Gastrocnemius medialis (tissue), 4 donors: ENCODE results near the gene MRPS30. TPM values are rescaled to one million over a fixed set of nuclear protein-coding genes. Genes with fewer than 3 reads are reported as not detected.

Source experiments
- ATAC-seq, 2 donors: fragments of 150-250 bp; one replicate each; pipeline ENCODE4 v1.9.1; 2016
- DNase-seq, 2 donors: peaks; one replicate each; pipeline ENCODE4 v3.0.0-alpha.2; 2019
- H3K27ac ChIP-seq, 4 donors: fragments of 200-600 bp; sonication (generic); 1 replicate in 1 of 4; 2 replicates in 3 of 4; pipeline ENCODE4 v1.5.1; 2016 to 2018; ENCODE audit warnings: mild to moderate bottlenecking in 2 of 4, moderate library complexity in 1 of 4
- H3K27me3 ChIP-seq, 3 donors: fragments of 200-600 bp; sonication (generic) in 2 of 3; 1 replicate in 1 of 3; 2 replicates in 2 of 3; pipeline versions ENCODE4 v1.5.1 to v1.6.0; 2016 to 2019; ENCODE audit warnings: mild to moderate bottlenecking in 1 of 3, moderate library complexity in 1 of 3
- H3K36me3 ChIP-seq, 2 donors: fragments of 200-600 bp; sonication (generic) in 1 of 2; one replicate each; pipeline ENCODE4 v1.5.1; 2017 to 2018
- H3K4me1 ChIP-seq, 2 donors: fragments of 200-600 bp; sonication (generic) in 1 of 2; one replicate each; pipeline ENCODE4 v1.5.1; 2016 to 2017; ENCODE audit warnings: mild to moderate bottlenecking in 2 of 2
- H3K4me3 ChIP-seq, 4 donors: fragments of 200-600 bp; sonication (generic) in 3 of 4; 1 replicate in 1 of 4; 2 replicates in 3 of 4; pipeline ENCODE4 v1.5.1; 2016 to 2019; ENCODE audit warnings: mild to moderate bottlenecking in 2 of 4
- H3K9me3 ChIP-seq, 3 donors: fragments of 200-600 bp; sonication (generic) in 2 of 3; 1 replicate in 1 of 3; 2 replicates in 2 of 3; pipeline ENCODE4 v1.5.1; 2016 to 2019
- POLR2A ChIP-seq, 2 donors: fragments of 450-650 bp; IDR thresholded peaks; one replicate each; pipeline ENCODE4 v1.6.1; 2017; ENCODE audit warnings: antibody characterized with exemption in 2 of 2, mild to moderate bottlenecking in 2 of 2, moderate library complexity in 2 of 2
- in situ Hi-C, 4 donors: fragments of 200-750 bp; cut with MboI; loops; one replicate each; pipeline versions ENCODE4 v1.15.0 to v1.8.0; 2017; ENCODE audit warnings: low sequenced_read_pairs in 4 of 4
- intact Hi-C: fragments of 100-400 bp; cut with DNase I; formaldehyde crosslinking; loops from one replicate; pipeline ENCODE4 v1.15.1; 2023; ENCODE audit warnings: low total_unique reads
- total RNA-seq, 4 donors: library from RNA; depleted of rRNA; stranded (reverse); fragments of >200 nt; gene quantifications; one replicate each; pipeline versions ENCODE4 v1.1.0 to v1.2.3, GENCODE V29; 2016
- TF ChIP-seq, protein P1 (sequence below), 5 experiments: fragments of 450-650 bp in 3 of 5; fragments of 200-600 bp in 2 of 5; sonication (generic) in 2 of 5; IDR thresholded peaks in 4 of 5; conservative IDR thresholded peaks in 1 of 5; 1 replicate in 4 of 5; 2 replicates in 1 of 5; pipeline ENCODE4 v1.5.1; 2016 to 2019; ENCODE audit warnings: antibody characterized with exemption in 5 of 5, mild to moderate bottlenecking in 3 of 5, moderate library complexity in 3 of 5

The MRPS30 gene
- total RNA-seq, 4 donors from 2014 or later = 95.2 to 141 (median 116) TPM

DNA sequence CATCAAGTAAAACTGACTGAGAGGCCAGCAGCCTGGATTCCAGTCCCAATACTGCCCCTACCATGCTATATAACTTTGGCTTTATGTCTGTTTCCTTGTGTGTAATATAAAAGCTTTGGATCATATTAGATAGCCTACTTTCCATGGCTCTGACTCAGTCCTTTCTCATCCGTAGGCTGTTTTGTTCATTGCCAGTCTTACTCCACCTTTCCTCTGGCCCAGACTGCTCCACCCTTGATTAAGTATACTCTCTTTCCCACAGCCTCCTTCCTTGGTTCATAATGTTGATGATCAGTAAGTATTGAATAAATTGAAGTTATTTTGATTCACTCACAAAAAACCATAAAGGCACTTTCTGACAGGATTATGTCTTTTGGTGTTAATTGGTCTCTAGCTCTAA is 1.5 kb upstream of the MRPS30 start:
- intact Hi-C loops = no loop called here
- in situ Hi-C loops = loop anchor here in 1 of 4 donors (25.0 kb wide), 1 partner anchor 1320 kb away; the partner anchor contains the start of gene TMEM267
- H3K27me3 ChIP-seq = no peaks in the 10 kb centered on the region
- peaks cover 21% of the 10 kb centered on the region in 2 donors for H3K4me1 ChIP-seq
- H3K36me3 ChIP-seq = peaks cover 0 to 12% of the 10 kb centered on the region in 2 donors
- ATAC-seq (no peak), DNase-seq (no peak)
- no peaks in the 10 kb centered on the region for H3K9me3 ChIP-seq
- TF ChIP-seq POLR2A (IDR thresholded peaks at IDR 0.05) = no peak
- TF ChIP-seq, protein P1, sequence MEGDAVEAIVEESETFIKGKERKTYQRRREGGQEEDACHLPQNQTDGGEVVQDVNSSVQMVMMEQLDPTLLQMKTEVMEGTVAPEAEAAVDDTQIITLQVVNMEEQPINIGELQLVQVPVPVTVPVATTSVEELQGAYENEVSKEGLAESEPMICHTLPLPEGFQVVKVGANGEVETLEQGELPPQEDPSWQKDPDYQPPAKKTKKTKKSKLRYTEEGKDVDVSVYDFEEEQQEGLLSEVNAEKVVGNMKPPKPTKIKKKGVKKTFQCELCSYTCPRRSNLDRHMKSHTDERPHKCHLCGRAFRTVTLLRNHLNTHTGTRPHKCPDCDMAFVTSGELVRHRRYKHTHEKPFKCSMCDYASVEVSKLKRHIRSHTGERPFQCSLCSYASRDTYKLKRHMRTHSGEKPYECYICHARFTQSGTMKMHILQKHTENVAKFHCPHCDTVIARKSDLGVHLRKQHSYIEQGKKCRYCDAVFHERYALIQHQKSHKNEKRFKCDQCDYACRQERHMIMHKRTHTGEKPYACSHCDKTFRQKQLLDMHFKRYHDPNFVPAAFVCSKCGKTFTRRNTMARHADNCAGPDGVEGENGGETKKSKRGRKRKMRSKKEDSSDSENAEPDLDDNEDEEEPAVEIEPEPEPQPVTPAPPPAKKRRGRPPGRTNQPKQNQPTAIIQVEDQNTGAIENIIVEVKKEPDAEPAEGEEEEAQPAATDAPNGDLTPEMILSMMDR (IDR thresholded peaks at IDR 0.05 in 4 of 5, conservative IDR thresholded peaks at IDR 0.05 in 1 of 5) = no peak
- no peak overlapping the region for H3K27ac ChIP-seq
- no peak overlapping the region for H3K4me3 ChIP-seq

DNA sequence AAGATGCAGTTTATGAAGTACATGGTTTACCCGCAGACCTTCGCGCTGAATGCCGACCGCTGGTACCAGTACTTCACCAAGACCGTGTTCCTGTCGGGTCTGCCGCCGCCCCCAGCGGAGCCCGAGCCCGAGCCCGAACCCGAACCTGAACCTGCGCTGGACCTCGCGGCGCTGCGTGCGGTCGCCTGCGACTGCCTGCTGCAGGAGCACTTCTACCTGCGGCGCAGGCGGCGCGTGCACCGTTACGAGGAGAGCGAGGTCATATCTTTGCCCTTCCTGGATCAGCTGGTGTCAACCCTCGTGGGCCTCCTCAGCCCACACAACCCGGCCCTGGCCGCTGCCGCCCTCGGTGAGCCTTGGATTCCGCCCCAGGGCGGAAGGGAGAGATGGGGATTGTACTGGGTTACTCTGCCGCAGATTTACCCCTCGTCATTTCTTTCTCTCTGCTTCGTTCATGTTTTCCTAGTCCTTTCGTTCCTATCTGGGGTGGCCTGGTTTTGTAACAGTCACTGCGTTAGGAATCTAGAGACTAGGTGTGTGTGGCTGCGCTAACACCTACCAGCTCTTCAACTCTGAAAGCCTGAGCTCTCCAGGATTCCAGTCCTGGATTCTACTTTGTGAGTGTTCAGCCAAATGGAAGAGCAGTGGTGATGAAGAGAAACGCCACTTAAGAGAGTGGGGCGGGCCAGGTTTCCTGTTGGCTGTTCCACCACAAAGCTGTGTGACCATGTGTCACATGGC is 638 bp downstream of the MRPS30 start:
- peaks cover 0 to 33% of the 10 kb centered on the region in 2 donors for H3K36me3 ChIP-seq
- no peak for TF ChIP-seq POLR2A (IDR thresholded peaks at IDR 0.05)
- TF ChIP-seq, protein P1 (IDR thresholded peaks at IDR 0.05 in 4 of 5, conservative IDR thresholded peaks at IDR 0.05 in 1 of 5) = no peak
- in situ Hi-C loops (loop anchor here in 1 of 4 donors (25.0 kb wide), 1 partner anchor 1322 kb away; the partner anchor contains the start of gene TMEM267), intact Hi-C loops (no loop called here)
- no peaks in the 10 kb centered on the region for H3K9me3 ChIP-seq
- DNase-seq = peak; percentile 38 to 53
- H3K4me3 ChIP-seq = peak overlapping the region; percentile 77 to 100 (median 98)
- H3K4me1 ChIP-seq = peaks cover 21% of the 10 kb centered on the region in 2 donors
- no peaks in the 10 kb centered on the region for H3K27me3 ChIP-seq
- peak; percentile 60 to 67 for ATAC-seq
- H3K27ac ChIP-seq = peak overlapping the region; percentile 85 to 96 (median 92)

DNA sequence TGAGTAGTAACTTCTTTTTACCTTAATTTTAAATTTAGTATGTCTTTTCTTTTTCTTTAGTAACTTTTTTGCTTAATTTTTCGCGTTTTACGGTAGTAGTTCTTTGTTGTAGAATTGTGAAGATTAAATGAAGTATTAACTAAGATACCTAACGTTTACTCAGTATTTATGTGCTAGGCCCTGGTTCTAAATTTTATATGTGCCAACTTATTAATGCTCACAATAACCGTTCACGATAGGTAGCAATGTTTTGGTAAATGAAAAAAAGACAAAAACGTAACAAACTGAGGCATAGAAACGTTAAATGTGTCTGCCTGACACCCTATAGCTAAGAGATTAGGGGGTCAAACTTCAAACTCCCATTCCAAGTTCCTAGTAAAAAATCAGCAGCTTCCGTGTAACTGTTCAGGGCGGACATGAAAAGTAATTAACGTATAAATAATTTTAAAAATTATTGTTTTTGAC is 1.2 kb downstream of the MRPS30 start:
- Histone ChIP-seq H3K27ac (peak overlapping the region; percentile 85 to 96 (median 92)), H3K36me3 (peaks cover 0 to 39% of the 10 kb centered on the region in 2 donors), H3K4me3 (peak overlapping the region; percentile 77 to 100 (median 98)), H3K4me1 (peaks cover 21% of the 10 kb centered on the region in 2 donors), H3K27me3 (no peaks in the 10 kb centered on the region), H3K9me3 (no peaks in the 10 kb centered on the region)
- DNase-seq = no peak
- intact Hi-C loops = no loop called here
- in situ Hi-C loops = loop anchor here in 1 of 4 donors (25.0 kb wide), 1 partner anchor 1323 kb away; the partner anchor contains the start of gene TMEM267
- no peak for TF ChIP-seq POLR2A (IDR thresholded peaks at IDR 0.05)
- TF ChIP-seq, protein P1 (IDR thresholded peaks at IDR 0.05 in 4 of 5, conservative IDR thresholded peaks at IDR 0.05 in 1 of 5) = no peak
- no peak for ATAC-seq

DNA sequence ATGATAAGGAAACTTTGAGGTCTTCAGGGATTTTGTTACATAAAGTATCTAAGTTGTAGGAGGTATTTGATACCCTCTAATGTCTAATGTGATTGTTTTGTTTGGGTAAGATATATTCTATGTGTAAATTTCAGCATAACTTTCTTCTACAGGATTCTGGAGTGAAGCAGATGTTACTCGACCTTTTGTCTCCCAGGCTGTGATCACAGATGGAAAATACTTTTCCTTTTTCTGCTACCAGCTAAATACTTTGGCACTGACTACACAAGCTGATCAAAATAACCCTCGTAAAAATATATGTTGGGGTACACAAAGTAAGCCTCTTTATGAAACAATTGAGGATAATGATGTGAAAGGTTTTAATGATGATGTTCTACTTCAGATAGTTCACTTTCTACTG is 6.0 kb downstream of the MRPS30 start:
- Histone ChIP-seq H3K27ac (no peak overlapping the region), H3K9me3 (no peaks in the 10 kb centered on the region), H3K4me1 (peaks cover 20 to 21% of the 10 kb centered on the region in 2 donors), H3K36me3 (peaks cover 0 to 72% of the 10 kb centered on the region in 2 donors), H3K4me3 (no peak overlapping the region), H3K27me3 (no peaks in the 10 kb centered on the region)
- intact Hi-C loops (no loop called here), in situ Hi-C loops (loop anchor here in 1 of 4 donors (25.0 kb wide), 1 partner anchor 1327 kb away; the partner anchor contains the start of gene TMEM267)
- ATAC-seq = no peak
- TF ChIP-seq, protein P1 (IDR thresholded peaks at IDR 0.05 in 4 of 5, conservative IDR thresholded peaks at IDR 0.05 in 1 of 5) = no peak
- TF ChIP-seq POLR2A (IDR thresholded peaks at IDR 0.05) = no peak
- DNase-seq = no peak
